Mesendoderm (in vitro differentiated cells): ENCODE measurements around the gene KIF9.
"Not testable (repeated sequence)": the region's sequence is repeated elsewhere in the genome, so short reads cannot be mapped to it uniquely, and the experiment has no call there.

Experiments
- DNase-seq: peaks from one replicate; pipeline ENCODE4 v3.0.0; 2013
- H2AK5ac ChIP-seq: 2 replicates; pipeline ENCODE4 v1.6.1; 2013; ENCODE audit warnings: low read length, inconsistent platforms
- H2BK120ac ChIP-seq: 2 replicates; pipeline ENCODE4 v1.6.1; 2013; ENCODE audit warnings: low read depth, mild to moderate bottlenecking, low read length, moderate library complexity, mixed read lengths
- H2BK15ac ChIP-seq: replicated peaks from 2 replicates; pipeline ENCODE4 v1.6.1; 2013; ENCODE audit warnings: low read depth, mild to moderate bottlenecking, moderate library complexity
- H2BK5ac ChIP-seq: 2 replicates; pipeline ENCODE4 v1.6.1; 2013; ENCODE audit warnings: low read length, inconsistent platforms
- H3K18ac ChIP-seq: 2 replicates; pipeline ENCODE4 v1.6.1; 2013; ENCODE audit warnings: mild to moderate bottlenecking, low read length, mixed read lengths
- H3K23ac ChIP-seq: one replicate; pipeline ENCODE4 v1.6.1; 2013; ENCODE audit warnings: low read length
- H3K27ac ChIP-seq: 2 replicates; pipeline ENCODE4 v1.5.1; 2013; ENCODE audit warnings: low read depth, mild to moderate bottlenecking, inconsistent platforms, low read length, moderate library complexity
- H3K27me3 ChIP-seq: 2 replicates; pipeline ENCODE4 v1.6.1; 2013; ENCODE audit warnings: low read length, control low read depth, mild to moderate bottlenecking, inconsistent platforms; ENCODE audit not compliant: insufficient read depth, poor library complexity
- H3K36me3 ChIP-seq: 2 replicates; pipeline ENCODE4 v1.6.1; 2013; ENCODE audit warnings: low read length, inconsistent platforms; ENCODE audit not compliant: control insufficient read depth, insufficient read depth
- H3K4ac ChIP-seq: one replicate; pipeline ENCODE4 v1.6.1; 2013; ENCODE audit warnings: low read depth, mild to moderate bottlenecking, low read length, moderate library complexity
- H3K4me1 ChIP-seq: 2 replicates; pipeline ENCODE4 v1.6.1; 2013; ENCODE audit warnings: low read depth, low read length, inconsistent platforms; ENCODE audit not compliant: control insufficient read depth
- H3K4me2 ChIP-seq: 2 replicates; pipeline ENCODE4 v1.6.1; 2013; ENCODE audit warnings: low read length
- H3K4me3 ChIP-seq: 2 replicates; pipeline ENCODE4 v1.5.1; 2013; ENCODE audit warnings: mild to moderate bottlenecking, low read length
- H3K56ac ChIP-seq: one replicate; pipeline ENCODE4 v1.6.1; 2013; ENCODE audit warnings: low read length
- H3K79me1 ChIP-seq: 2 replicates; pipeline ENCODE4 v1.6.1; 2013; ENCODE audit warnings: low read length, inconsistent platforms
- H3K79me2 ChIP-seq: 2 replicates; pipeline ENCODE4 v1.6.1; 2013; ENCODE audit warnings: mild to moderate bottlenecking, low read length; ENCODE audit not compliant: control insufficient read depth, insufficient read depth
- H3K9ac ChIP-seq: 2 replicates; pipeline ENCODE4 v1.6.1; 2013; ENCODE audit warnings: low read length, inconsistent platforms
- H4K5ac ChIP-seq: one replicate; pipeline ENCODE4 v1.6.1; 2013; ENCODE audit warnings: low read length
- H4K8ac ChIP-seq: one replicate; pipeline ENCODE4 v1.6.1; 2013; ENCODE audit warnings: low read depth, mild to moderate bottlenecking, control low read depth, low read length, moderate library complexity
- WGBS: extraction: QIAGEN DNeasy Blood & Tissue Kit; methylation state at CpG from one replicate; pipeline ENCODE4 v1.1.7; 2013; ENCODE audit warnings: low lambda C conversion rate, missing lambda C conversion rate; ENCODE audit not compliant: insufficient coverage; ENCODE audit errors: extremely low coverage; 5-methylcytosine and 5-hydroxymethylcytosine counted together

Gene KIF9

GRCh38 chr3:47309231-47309630 is 26.6 kb upstream of the KIF9 start:
- H3K79me2 ChIP-seq, H3K36me3 ChIP-seq, DNase-seq, H3K9ac ChIP-seq, H2BK5ac ChIP-seq, H3K18ac ChIP-seq, H2BK15ac ChIP-seq, H3K23ac ChIP-seq, H4K8ac ChIP-seq, H3K4ac ChIP-seq, H3K4me2 ChIP-seq, H2AK5ac ChIP-seq, H3K27me3 ChIP-seq, H3K56ac ChIP-seq, H3K79me1 ChIP-seq, H3K4me1 ChIP-seq, H4K5ac ChIP-seq, H3K27ac ChIP-seq, H3K4me3 ChIP-seq, H2BK120ac ChIP-seq: not testable (repeated sequence)
- no CpG with 5 or more reads among the region's 28 CpGs for WGBS

GRCh38 chr3:47306022-47306421 is 23.4 kb upstream of the KIF9 start:
- H2BK120ac ChIP-seq, result no peak overlapping the region
- H2BK5ac ChIP-seq, result no peak overlapping the region
- H3K4ac ChIP-seq, result no peak overlapping the region
- H2BK15ac ChIP-seq, result no peak overlapping the region
- no peaks in the 10 kb centered on the region for H3K36me3 ChIP-seq
- no peak for DNase-seq
- H3K79me1 ChIP-seq, result peaks cover 3% of the 10 kb centered on the region
- H3K23ac ChIP-seq, result no peak overlapping the region
- H3K4me3 ChIP-seq, result no peak overlapping the region
- no peak overlapping the region for H3K18ac ChIP-seq
- H4K5ac ChIP-seq, result no peak overlapping the region
- no peak overlapping the region for H3K27ac ChIP-seq
- no peaks in the 10 kb centered on the region for H3K27me3 ChIP-seq
- no peaks in the 10 kb centered on the region for H3K4me1 ChIP-seq
- H2AK5ac ChIP-seq, result no peak overlapping the region
- H3K56ac ChIP-seq, result no peak overlapping the region
- H4K8ac ChIP-seq, result no peak overlapping the region
- peaks cover 2% of the 10 kb centered on the region for H3K79me2 ChIP-seq
- no peak overlapping the region for H3K4me2 ChIP-seq
- H3K9ac ChIP-seq, result no peak overlapping the region
- WGBS, result no CpG with 5 or more reads among the region's 2 CpGs

- no peak overlapping the region for H3K56ac ChIP-seq
- H3K9ac ChIP-seq, result no peak overlapping the region
- H3K4me1 ChIP-seq, result peaks cover 2% of the 10 kb centered on the region
- no peak overlapping the region for H4K5ac ChIP-seq
- no peak overlapping the region for H3K4me2 ChIP-seq
- peaks cover 7% of the 10 kb centered on the region for H3K79me1 ChIP-seq
- no peaks in the 10 kb centered on the region for H3K27me3 ChIP-seq
- H3K79me2 ChIP-seq, result no peaks in the 10 kb centered on the region
- H2BK15ac ChIP-seq, result no peak overlapping the region
- H3K18ac ChIP-seq, result no peak overlapping the region
- H2BK120ac ChIP-seq, result no peak overlapping the region
- H3K27ac ChIP-seq, result no peak overlapping the region
- no peak overlapping the region for H4K8ac ChIP-seq
- H3K4ac ChIP-seq, result no peak overlapping the region
- DNase-seq, result no peak
- no peak overlapping the region for H2AK5ac ChIP-seq
- no peaks in the 10 kb centered on the region for H3K36me3 ChIP-seq
- no peak overlapping the region for H3K23ac ChIP-seq
- H2BK5ac ChIP-seq, result no peak overlapping the region
- H3K4me3 ChIP-seq, result no peak overlapping the region
Observed at GRCh38 chr3:47301456-47301855, 18.9 kb upstream of the KIF9 start.

GRCh38 chr3:47299381-47300318 is 17.1 kb upstream of the KIF9 start:
- Histone ChIP-seq H2BK120ac (no peak overlapping the region), H3K27ac (no peak overlapping the region), H4K8ac (no peak overlapping the region), H2AK5ac (no peak overlapping the region), H3K4me3 (no peak overlapping the region), H3K4ac (no peak overlapping the region), H3K79me2 (peaks cover 7% of the 10 kb centered on the region), H2BK5ac (no peak overlapping the region), H3K18ac (no peak overlapping the region), H4K5ac (no peak overlapping the region), H3K4me2 (no peak overlapping the region), H3K23ac (no peak overlapping the region), H3K79me1 (peaks cover 20% of the 10 kb centered on the region), H2BK15ac (no peak overlapping the region), H3K36me3 (no peaks in the 10 kb centered on the region), H3K56ac (no peak overlapping the region), H3K9ac (no peak overlapping the region), H3K4me1 (peaks cover 2% of the 10 kb centered on the region), H3K27me3 (no peaks in the 10 kb centered on the region)
- 100% methylated on average over 2 of the region's 9 CpGs for WGBS
- no peak for DNase-seq

- Histone ChIP-seq H4K5ac (no peak overlapping the region), H2BK15ac (no peak overlapping the region), H3K27ac (no peak overlapping the region), H3K27me3 (no peaks in the 10 kb centered on the region), H2AK5ac (no peak overlapping the region), H3K36me3 (no peaks in the 10 kb centered on the region), H3K4me2 (no peak overlapping the region), H3K4me3 (no peak overlapping the region), H3K56ac (no peak overlapping the region), H2BK5ac (no peak overlapping the region), H2BK120ac (no peak overlapping the region), H3K9ac (no peak overlapping the region), H3K4ac (no peak overlapping the region), H3K79me2 (peaks cover 14% of the 10 kb centered on the region), H3K18ac (no peak overlapping the region), H3K4me1 (peaks cover 2% of the 10 kb centered on the region), H3K23ac (no peak overlapping the region), H4K8ac (no peak overlapping the region), H3K79me1 (peaks cover 27% of the 10 kb centered on the region)
- WGBS, result no CpG with 5 or more reads among the region's 3 CpGs
- no peak for DNase-seq
Observed at GRCh38 chr3:47298439-47298838, 15.8 kb upstream of the KIF9 start.
